Uterus (tissue), 4 donors: Measurements from ENCODE around the gene ZNF775. TPM values are rescaled to one million over a fixed set of nuclear protein-coding genes. Genes with fewer than 3 reads are reported as not detected.

ENCODE experiments used
- DNase-seq, 2 donors: peaks; one replicate each; pipeline ENCODE4 v3.0.0-alpha.2; 2019 to 2020
- H3K27ac ChIP-seq, 2 donors: fragments of 200-600 bp; sonication (generic); 1 replicate in 1 of 2; 2 replicates in 1 of 2; pipeline ENCODE4 v1.5.1; 2016 to 2018
- H3K27me3 ChIP-seq, 2 donors: fragments of 200-600 bp; sonication (generic); one replicate each; pipeline ENCODE4 v1.5.1; 2018 to 2019; ENCODE audit warnings: control low read depth in 1 of 2
- H3K36me3 ChIP-seq, 2 donors: fragments of 200-600 bp; sonication (generic); one replicate each; pipeline ENCODE4 v1.5.1; 2019; ENCODE audit warnings: control low read depth in 1 of 2
- H3K4me1 ChIP-seq, 2 donors: fragments of 200-600 bp; sonication (generic); one replicate each; pipeline ENCODE4 v1.5.1; 2018 to 2019; ENCODE audit warnings: control low read depth in 1 of 2
- H3K4me3 ChIP-seq, 2 donors: fragments of 200-600 bp; sonication (generic); 1 replicate in 1 of 2; 2 replicates in 1 of 2; pipeline ENCODE4 v1.5.1; 2018 to 2019; ENCODE audit warnings: mild to moderate bottlenecking in 1 of 2
- H3K9me3 ChIP-seq, 2 donors: fragments of 200-600 bp; sonication (generic); one replicate each; pipeline ENCODE4 v1.5.1; 2019; ENCODE audit warnings: control low read depth in 1 of 2
- CTCF ChIP-seq, 4 experiments: fragments of 200-600 bp in 2 of 4; fragments of 450-650 bp in 2 of 4; sonication (generic) in 2 of 4; IDR thresholded peaks; one replicate each; pipeline ENCODE4 v1.5.1; 2016 to 2019; ENCODE audit warnings: antibody characterized with exemption in 4 of 4, mild to moderate bottlenecking in 2 of 4, moderate library complexity in 1 of 4
- POLR2A ChIP-seq, 2 donors: fragments of 450-650 bp; IDR thresholded peaks; one replicate each; pipeline ENCODE4 v1.6.1; 2016; ENCODE audit warnings: antibody characterized with exemption in 2 of 2, mild to moderate bottlenecking in 1 of 2, moderate library complexity in 1 of 2
- intact Hi-C: fragments of 100-400 bp; cut with DNase I; formaldehyde crosslinking; loops from one replicate; pipeline ENCODE4 v1.15.1; 2023; ENCODE audit warnings: low total_unique reads
- total RNA-seq, 4 donors: library from RNA; depleted of rRNA in 3 of 4; stranded (reverse); fragments of >200 nt in 3 of 4; gene quantifications; one replicate each; pipeline versions ENCODE4 v1.1.0 to v1.2.4, GENCODE V29; 2014 to 2023
- donor health status: DM: yes; HTN: yes; CAD: no.

ZNF775 gene
- 1 to 10 TPM in 3 of 4 donors, not detected in 1; 2.0 to 8.4 (median 6.7) TPM for total RNA-seq

GRCh38 chr7:150378853-150379440, at the start of gene ZNF775:
Gene ZNF775, plus strand, starts transcription at chr7:150379330. Its CDS starts 9,141 bp downstream, at chr7:150388471.
- peak in 1 of 4 experiments; percentile 28 for TF ChIP-seq CTCF (IDR thresholded peaks at IDR 0.05)
- TF ChIP-seq POLR2A (IDR thresholded peaks at IDR 0.05) = peak in 1 of 2 donors; percentile 87
- Histone ChIP-seq H3K4me3 (peak within 1 kb of the TSS; percentile 68 to 91), H3K9me3 (no peaks in the 10 kb centered on the region), H3K27me3 (no peaks in the 10 kb centered on the region), H3K4me1 (no peaks in the 10 kb centered on the region), H3K27ac (peak within 1 kb of the TSS; percentile 86 to 89), H3K36me3 (no peaks in the 10 kb centered on the region)
- intact Hi-C loops = no loop called here
- peak; percentile 94 for DNase-seq

DNA sequence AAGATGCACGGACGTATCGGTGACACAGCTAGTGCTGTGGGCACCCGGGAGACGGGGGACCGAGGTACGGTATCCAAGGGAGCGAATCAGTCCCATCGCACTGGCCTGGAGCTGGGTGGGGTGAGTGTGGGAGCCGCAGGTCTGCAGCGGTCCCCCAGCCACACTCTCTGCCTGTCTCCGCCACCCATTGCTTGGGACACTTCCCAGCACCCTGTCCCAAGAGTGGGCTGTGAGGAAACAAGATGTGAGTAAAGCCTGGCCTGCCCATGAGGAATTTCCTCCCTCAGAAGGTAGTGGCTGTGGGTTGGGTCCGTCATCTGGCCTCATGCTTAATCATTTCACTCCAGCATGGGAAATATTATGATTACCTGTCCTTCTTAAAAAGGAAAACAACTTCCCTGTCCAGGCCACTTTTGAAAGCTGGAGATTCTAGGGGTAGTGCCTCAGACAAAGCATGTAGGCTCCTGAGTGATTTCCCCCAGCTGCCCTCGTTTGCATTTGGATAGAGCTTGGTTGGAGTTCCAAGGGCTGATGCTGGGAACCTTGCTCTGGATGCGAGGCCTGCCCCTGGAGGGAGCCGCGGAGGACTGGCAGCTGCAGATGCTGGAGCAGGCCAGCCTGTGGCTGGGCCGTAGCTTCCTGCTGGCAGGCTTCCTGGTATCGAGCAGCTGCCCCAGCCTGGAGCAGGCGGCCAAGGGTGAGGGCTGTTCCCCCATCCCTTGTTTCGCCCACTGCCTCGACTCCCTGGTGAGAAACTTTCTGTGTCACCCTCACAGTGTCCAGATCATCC, 49.6 kb upstream of the ZNF775 start:
- no peak for DNase-seq
- Histone ChIP-seq H3K27ac (no peak overlapping the region), H3K27me3 (no peaks in the 10 kb centered on the region), H3K36me3 (no peaks in the 10 kb centered on the region), H3K4me1 (peaks cover 0 to 3% of the 10 kb centered on the region in 2 donors), H3K4me3 (no peak overlapping the region), H3K9me3 (no peaks in the 10 kb centered on the region)
- no peak for TF ChIP-seq CTCF (IDR thresholded peaks at IDR 0.05)
- TF ChIP-seq POLR2A (IDR thresholded peaks at IDR 0.05) = no peak
- intact Hi-C loops = no loop called here

DNA sequence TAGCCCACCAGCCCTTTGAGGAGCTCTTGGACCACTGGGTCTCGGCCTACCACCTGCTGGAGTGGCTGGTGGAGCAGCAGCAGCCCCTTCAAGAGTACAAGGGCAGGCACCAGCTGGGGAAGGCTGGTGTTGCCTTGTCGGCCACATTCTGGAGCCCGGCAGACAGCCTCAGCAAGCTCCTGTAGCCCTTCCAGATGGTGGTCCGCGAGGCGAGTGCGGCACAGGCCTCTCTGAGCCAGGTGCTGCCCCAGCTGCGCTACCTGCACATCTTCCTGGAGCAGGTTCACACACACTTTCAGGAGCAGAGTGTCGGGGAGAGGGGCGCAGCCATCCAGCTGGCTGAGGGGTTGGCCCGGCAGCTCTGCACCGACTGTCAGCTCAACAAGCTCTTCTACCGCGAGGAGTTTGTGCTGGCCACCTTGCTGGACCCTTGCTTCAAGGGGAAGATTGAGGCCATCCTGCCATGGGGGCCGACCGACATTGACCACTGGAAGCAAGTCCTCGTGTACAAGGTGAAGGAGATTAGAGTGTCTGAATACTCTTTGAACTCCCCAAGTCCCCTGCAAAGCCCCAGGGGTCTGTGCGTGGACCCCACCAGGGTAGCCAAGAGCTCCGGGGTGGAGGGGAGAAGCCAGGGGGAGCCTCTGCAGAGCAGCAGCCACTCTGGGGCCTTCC, 48.8 kb upstream of the ZNF775 start:
- Histone ChIP-seq H3K9me3 (no peaks in the 10 kb centered on the region), H3K4me1 (peaks cover 0 to 5% of the 10 kb centered on the region in 2 donors), H3K27me3 (no peaks in the 10 kb centered on the region), H3K36me3 (no peaks in the 10 kb centered on the region), H3K27ac (no peak overlapping the region), H3K4me3 (no peak overlapping the region)
- TF ChIP-seq CTCF (IDR thresholded peaks at IDR 0.05) = no peak
- no peak for TF ChIP-seq POLR2A (IDR thresholded peaks at IDR 0.05)
- intact Hi-C loops = no loop called here
- no peak for DNase-seq

GRCh38 chr7:150332852-150333635, 46.1 kb upstream of the ZNF775 start:
- no peak for DNase-seq
- Histone ChIP-seq H3K27me3 (no peaks in the 10 kb centered on the region), H3K27ac (peak overlapping the region; percentile 85 to 96), H3K4me3 (no peak overlapping the region), H3K4me1 (peaks cover 6 to 11% of the 10 kb centered on the region in 2 donors), H3K9me3 (no peaks in the 10 kb centered on the region), H3K36me3 (no peaks in the 10 kb centered on the region)
- TF ChIP-seq CTCF (IDR thresholded peaks at IDR 0.05) = no peak
- TF ChIP-seq POLR2A (IDR thresholded peaks at IDR 0.05) = no peak
- intact Hi-C loops = no loop called here
